Cardiac atrium fibroblast (primary cell): ENCODE data around the gene TMEM167A. TPM values are rescaled to one million over a fixed set of nuclear protein-coding genes. Genes with fewer than 3 reads are reported as not detected.

Source experiments
- total RNA-seq: library from RNA; depleted of rRNA; stranded (reverse); fragments of >200 nt; gene quantifications from 2 replicates; pipeline ENCODE4 v1.2.3, GENCODE V29; 2015

TMEM167A gene
- total RNA-seq, result 67.7 and 73.5 TPM in 2 replicates

GRCh38 chr5:83076742-83077661, at the start of gene TMEM167A, which contains the start of gene XRCC4:
Gene TMEM167A (minus strand): TSS chr5:83077394. CDS start chr5:83077323, 71 bp downstream.
Gene XRCC4 (plus strand): TSS chr5:83077547. CDS start chr5:83104920, 27,373 bp downstream.

Other genes starting within 250 kb of the TMEM167A start
- gene XRCC4, start 153 bp upstream of the TMEM167A start, total RNA-seq, result 7.5 and 11.0 TPM in 2 replicates